Liver (tissue), 9 donors: ENCODE results near the gene ERC1. TPM values are rescaled to one million over a fixed set of nuclear protein-coding genes. Genes with fewer than 3 reads are reported as not detected.

ENCODE experiments used
- DNase-seq: peaks from one replicate; pipeline ENCODE4 v3.0.0-alpha.2; 2017; ENCODE audit warnings: low spot score
- H3K27ac ChIP-seq, 2 donors: one replicate each; pipeline ENCODE4 v1.7.0; 2013; ENCODE audit warnings: inconsistent platforms in 2 of 2, low read length in 2 of 2, control low read depth in 1 of 2, low read depth in 1 of 2, mild to moderate bottlenecking in 1 of 2
- H3K27me3 ChIP-seq, 4 donors: one replicate each; pipeline versions ENCODE4 v1.6.1 to v1.7.0; 2013; ENCODE audit warnings: low read length in 3 of 4, inconsistent platforms in 1 of 4, mild to moderate bottlenecking in 1 of 4, moderate library complexity in 1 of 4; ENCODE audit not compliant: control insufficient read depth in 4 of 4, insufficient read depth in 4 of 4
- H3K36me3 ChIP-seq, 4 donors: one replicate each; pipeline versions ENCODE4 v1.6.1 to v1.7.0; 2013; ENCODE audit warnings: low read length in 3 of 4, mild to moderate bottlenecking in 3 of 4, low read depth in 1 of 4, moderate library complexity in 1 of 4; ENCODE audit not compliant: control insufficient read depth in 4 of 4, insufficient read depth in 3 of 4
- H3K4me1 ChIP-seq, 4 donors: one replicate each; pipeline versions ENCODE4 v1.6.1 to v1.7.0; 2013; ENCODE audit warnings: low read length in 3 of 4, mild to moderate bottlenecking in 3 of 4, moderate library complexity in 1 of 4; ENCODE audit not compliant: control insufficient read depth in 4 of 4, insufficient read depth in 4 of 4
- H3K4me3 ChIP-seq, 3 donors: one replicate each; pipeline versions ENCODE4 v1.6.1 to v1.7.0; 2013; ENCODE audit warnings: low read length in 3 of 3, control low read depth in 1 of 3, low read depth in 1 of 3, mild to moderate bottlenecking in 1 of 3
- H3K9ac ChIP-seq, 2 donors: one replicate each; pipeline ENCODE4 v1.7.0; 2013; ENCODE audit warnings: low read length in 2 of 2, mild to moderate bottlenecking in 2 of 2, moderate library complexity in 2 of 2, control low read depth in 1 of 2, low read depth in 1 of 2
- H3K9me3 ChIP-seq, 4 donors: one replicate each; pipeline versions ENCODE4 v1.6.1 to v1.7.0; 2013; ENCODE audit warnings: low read length in 3 of 4; ENCODE audit not compliant: control insufficient read depth in 4 of 4
- ATF3 ChIP-seq: IDR thresholded peaks from 2 replicates; pipeline ENCODE4 v1.6.1; 2016; ENCODE audit warnings: antibody characterized with exemption
- EGR1 ChIP-seq, 2 donors: IDR thresholded peaks; 2 replicates each; pipeline ENCODE4 v1.6.1; 2016 to 2018; ENCODE audit warnings: antibody characterized with exemption in 2 of 2, low read depth in 2 of 2
- FOXA1 ChIP-seq: IDR thresholded peaks from 2 replicates; pipeline ENCODE4 v1.6.1; 2016; ENCODE audit warnings: antibody characterized with exemption
- GABPA ChIP-seq, 2 donors: IDR thresholded peaks in 1 of 2; conservative IDR thresholded peaks in 1 of 2; 2 replicates each; pipeline ENCODE4 v1.6.1; 2016; ENCODE audit warnings: antibody characterized with exemption in 2 of 2, mild to moderate bottlenecking in 1 of 2, moderate library complexity in 1 of 2
- HNF4A ChIP-seq, 2 donors: conservative IDR thresholded peaks; 2 replicates each; pipeline ENCODE4 v1.6.1; 2016; ENCODE audit warnings: antibody characterized with exemption in 2 of 2, mild to moderate bottlenecking in 2 of 2
- JUND ChIP-seq, 2 donors: IDR thresholded peaks; 2 replicates each; pipeline ENCODE4 v1.6.1; 2016; ENCODE audit warnings: antibody characterized with exemption in 2 of 2
- NR2F2 ChIP-seq: IDR thresholded peaks from 2 replicates; pipeline ENCODE4 v1.6.1; 2016; ENCODE audit warnings: antibody characterized with exemption
- SP1 ChIP-seq: IDR thresholded peaks from 2 replicates; pipeline ENCODE4 v1.6.1; 2018; ENCODE audit warnings: antibody characterized with exemption, mild to moderate bottlenecking
- TAF1 ChIP-seq: conservative IDR thresholded peaks from 2 replicates; pipeline ENCODE4 v1.6.1; 2016; ENCODE audit warnings: antibody characterized with exemption, mild to moderate bottlenecking
- YY1 ChIP-seq: IDR thresholded peaks from 2 replicates; pipeline ENCODE4 v1.6.1; 2016; ENCODE audit warnings: antibody characterized with exemption, mild to moderate bottlenecking
- ZBTB33 ChIP-seq: IDR thresholded peaks from 2 replicates; pipeline ENCODE4 v1.6.1; 2016; ENCODE audit warnings: antibody characterized with exemption
- WGBS: extraction: QIAGEN DNeasy Blood & Tissue Kit; methylation state at CpG from one replicate; pipeline ENCODE4 v1.1.7; 2013; 5-methylcytosine and 5-hydroxymethylcytosine counted together
- polyA plus RNA-seq, 2 donors: library from polyadenylated mRNA; stranded (reverse) in 1 of 2; unstranded in 1 of 2; fragments of 200-250 nt in 1 of 2; fragments of >200 nt in 1 of 2; fragmentation: Nextera tagmentation in 1 of 2; extraction: Ambion mirVana in 1 of 2; gene quantifications; one replicate each; pipeline versions ENCODE4 v1.2.1 to v1.2.3, GENCODE V29; 2013 to 2015
- total RNA-seq, 2 donors: library from RNA; depleted of rRNA; stranded (reverse); fragments of >200 nt; gene quantifications; one replicate each; pipeline ENCODE4 v1.2.3, GENCODE V29; 2014
- TF ChIP-seq, protein P1 (sequence below): IDR thresholded peaks from 2 replicates; pipeline ENCODE4 v1.6.1; 2016; ENCODE audit warnings: antibody characterized with exemption
- TF ChIP-seq, protein P2 (sequence below): IDR thresholded peaks from 2 replicates; pipeline ENCODE4 v1.6.1; 2016; ENCODE audit warnings: antibody characterized with exemption, mild to moderate bottlenecking
- TF ChIP-seq, protein P3 (sequence below): fragments of 150-350 bp; IDR thresholded peaks from 2 replicates; pipeline ENCODE4 v1.5.1; 2017; ENCODE audit warnings: improper control_type of control experiment, low read depth, low read length; ENCODE audit not compliant: missing input control
- donor health status: healthy.
- donor health status: healthy.
- donor health status: healthy.
- donor health status: healthy.
- donor health status: healthy.

The ERC1 gene
- total and polyA plus RNA-seq, 4 donors: 6.2 to 50.2 (median 10.3) TPM

DNA sequence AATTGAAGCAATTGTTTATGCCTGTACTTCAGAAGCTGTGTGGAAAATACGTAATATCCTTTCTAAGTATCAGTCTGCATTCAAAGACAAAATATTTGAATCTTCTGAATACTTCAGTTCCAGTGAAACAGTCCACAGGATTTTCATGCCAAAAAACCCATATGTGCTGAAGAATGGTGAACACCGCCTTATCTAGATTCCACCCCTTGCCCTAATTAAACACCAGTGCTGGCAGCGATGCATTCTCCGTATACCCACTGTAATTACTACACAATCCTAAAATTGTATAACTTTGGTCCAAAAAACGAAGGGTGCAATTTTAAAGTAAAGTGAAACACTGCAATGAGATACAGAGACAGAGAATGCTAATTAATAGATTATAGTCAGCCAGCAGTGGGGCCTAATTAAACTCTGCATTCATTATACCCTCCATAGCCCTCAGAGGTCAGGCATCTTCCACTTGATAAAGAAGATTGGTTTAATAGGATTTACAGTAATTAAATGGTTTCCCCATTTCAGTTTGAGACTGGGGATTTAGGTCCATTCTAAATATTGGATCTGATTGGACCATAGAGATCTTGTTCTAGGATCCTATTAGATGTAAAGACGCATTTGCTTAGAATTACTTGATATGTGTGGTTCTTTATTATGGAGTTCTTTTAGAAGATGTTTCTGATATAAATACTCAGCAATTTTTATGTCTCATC, 43.9 kb downstream of the ERC1 start:
- no peak for DNase-seq
- H3K36me3 ChIP-seq: peaks cover 0 to 3% (median 1%) of the 10 kb centered on the region in 4 donors
- no peaks in the 10 kb centered on the region for H3K27me3 ChIP-seq
- H3K9me3 ChIP-seq: no peaks in the 10 kb centered on the region
- no peak overlapping the region for H3K4me3 ChIP-seq
- no peak overlapping the region for H3K27ac ChIP-seq
- no peak for TF ChIP-seq SP1
- TF ChIP-seq, protein P1, sequence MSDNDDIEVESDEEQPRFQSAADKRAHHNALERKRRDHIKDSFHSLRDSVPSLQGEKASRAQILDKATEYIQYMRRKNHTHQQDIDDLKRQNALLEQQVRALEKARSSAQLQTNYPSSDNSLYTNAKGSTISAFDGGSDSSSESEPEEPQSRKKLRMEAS: no peak
- no peak for TF ChIP-seq EGR1 (IDR thresholded peaks at IDR 0.05; ENCODE audit: low read depth in 2 of 2)
- TF ChIP-seq GABPA (IDR thresholded peaks at IDR 0.05 in 1 of 2, conservative IDR thresholded peaks at IDR 0.05 in 1 of 2): no peak
- TF ChIP-seq, protein P2, sequence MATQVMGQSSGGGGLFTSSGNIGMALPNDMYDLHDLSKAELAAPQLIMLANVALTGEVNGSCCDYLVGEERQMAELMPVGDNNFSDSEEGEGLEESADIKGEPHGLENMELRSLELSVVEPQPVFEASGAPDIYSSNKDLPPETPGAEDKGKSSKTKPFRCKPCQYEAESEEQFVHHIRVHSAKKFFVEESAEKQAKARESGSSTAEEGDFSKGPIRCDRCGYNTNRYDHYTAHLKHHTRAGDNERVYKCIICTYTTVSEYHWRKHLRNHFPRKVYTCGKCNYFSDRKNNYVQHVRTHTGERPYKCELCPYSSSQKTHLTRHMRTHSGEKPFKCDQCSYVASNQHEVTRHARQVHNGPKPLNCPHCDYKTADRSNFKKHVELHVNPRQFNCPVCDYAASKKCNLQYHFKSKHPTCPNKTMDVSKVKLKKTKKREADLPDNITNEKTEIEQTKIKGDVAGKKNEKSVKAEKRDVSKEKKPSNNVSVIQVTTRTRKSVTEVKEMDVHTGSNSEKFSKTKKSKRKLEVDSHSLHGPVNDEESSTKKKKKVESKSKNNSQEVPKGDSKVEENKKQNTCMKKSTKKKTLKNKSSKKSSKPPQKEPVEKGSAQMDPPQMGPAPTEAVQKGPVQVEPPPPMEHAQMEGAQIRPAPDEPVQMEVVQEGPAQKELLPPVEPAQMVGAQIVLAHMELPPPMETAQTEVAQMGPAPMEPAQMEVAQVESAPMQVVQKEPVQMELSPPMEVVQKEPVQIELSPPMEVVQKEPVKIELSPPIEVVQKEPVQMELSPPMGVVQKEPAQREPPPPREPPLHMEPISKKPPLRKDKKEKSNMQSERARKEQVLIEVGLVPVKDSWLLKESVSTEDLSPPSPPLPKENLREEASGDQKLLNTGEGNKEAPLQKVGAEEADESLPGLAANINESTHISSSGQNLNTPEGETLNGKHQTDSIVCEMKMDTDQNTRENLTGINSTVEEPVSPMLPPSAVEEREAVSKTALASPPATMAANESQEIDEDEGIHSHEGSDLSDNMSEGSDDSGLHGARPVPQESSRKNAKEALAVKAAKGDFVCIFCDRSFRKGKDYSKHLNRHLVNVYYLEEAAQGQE: no peak
- TF ChIP-seq TAF1: no peak
- TF ChIP-seq ZBTB33: no peak
- no peak for TF ChIP-seq NR2F2
- TF ChIP-seq, protein P3, sequence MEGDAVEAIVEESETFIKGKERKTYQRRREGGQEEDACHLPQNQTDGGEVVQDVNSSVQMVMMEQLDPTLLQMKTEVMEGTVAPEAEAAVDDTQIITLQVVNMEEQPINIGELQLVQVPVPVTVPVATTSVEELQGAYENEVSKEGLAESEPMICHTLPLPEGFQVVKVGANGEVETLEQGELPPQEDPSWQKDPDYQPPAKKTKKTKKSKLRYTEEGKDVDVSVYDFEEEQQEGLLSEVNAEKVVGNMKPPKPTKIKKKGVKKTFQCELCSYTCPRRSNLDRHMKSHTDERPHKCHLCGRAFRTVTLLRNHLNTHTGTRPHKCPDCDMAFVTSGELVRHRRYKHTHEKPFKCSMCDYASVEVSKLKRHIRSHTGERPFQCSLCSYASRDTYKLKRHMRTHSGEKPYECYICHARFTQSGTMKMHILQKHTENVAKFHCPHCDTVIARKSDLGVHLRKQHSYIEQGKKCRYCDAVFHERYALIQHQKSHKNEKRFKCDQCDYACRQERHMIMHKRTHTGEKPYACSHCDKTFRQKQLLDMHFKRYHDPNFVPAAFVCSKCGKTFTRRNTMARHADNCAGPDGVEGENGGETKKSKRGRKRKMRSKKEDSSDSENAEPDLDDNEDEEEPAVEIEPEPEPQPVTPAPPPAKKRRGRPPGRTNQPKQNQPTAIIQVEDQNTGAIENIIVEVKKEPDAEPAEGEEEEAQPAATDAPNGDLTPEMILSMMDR: no peak
- no peak for TF ChIP-seq FOXA1
- no peak for TF ChIP-seq JUND (IDR thresholded peaks at IDR 0.05)
- TF ChIP-seq YY1: no peak
- no peak for TF ChIP-seq ATF3
- TF ChIP-seq HNF4A (conservative IDR thresholded peaks at IDR 0.05): no peak
- no peak overlapping the region for H3K9ac ChIP-seq
- peaks cover 0 to 2% (median 0%) of the 10 kb centered on the region in 4 donors for H3K4me1 ChIP-seq
- WGBS: 94% methylated on average over 6 of the region's 6 CpGs

DNA sequence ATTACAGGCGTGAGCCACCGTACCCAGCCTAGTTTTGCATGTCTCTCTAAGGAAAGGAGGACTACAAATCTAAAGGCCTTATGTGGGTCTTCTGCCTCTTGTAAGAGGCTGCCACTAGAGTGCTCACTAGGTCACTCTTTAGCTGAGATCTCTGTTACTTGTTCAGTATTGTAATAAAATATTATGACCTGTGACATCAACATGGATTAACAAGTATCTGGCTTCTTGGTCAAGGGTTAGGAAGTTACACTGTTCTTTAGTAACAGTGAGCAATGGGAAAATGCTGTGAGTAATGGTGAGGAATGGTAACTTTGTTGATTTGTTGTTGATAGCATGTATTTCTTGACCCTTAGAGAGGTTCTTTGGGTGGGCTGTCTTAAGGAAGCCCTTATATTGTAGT, 50.5 kb downstream of the ERC1 start:
- H3K27me3 ChIP-seq: no peaks in the 10 kb centered on the region
- TF ChIP-seq, protein P2: no peak
- no peak for TF ChIP-seq NR2F2
- 95% methylated on average over 2 of the region's 2 CpGs for WGBS
- peaks cover 0 to 2% (median 0%) of the 10 kb centered on the region in 4 donors for H3K4me1 ChIP-seq
- no peak overlapping the region for H3K27ac ChIP-seq
- peaks cover 0 to 3% (median 1%) of the 10 kb centered on the region in 4 donors for H3K36me3 ChIP-seq
- no peak overlapping the region for H3K4me3 ChIP-seq
- H3K9ac ChIP-seq: no peak overlapping the region
- H3K9me3 ChIP-seq: no peaks in the 10 kb centered on the region
- DNase-seq: no peak
